DMS53 (cell line): ENCODE results near the gene WRAP73.

Experiments used
- DNase-seq: peaks from one replicate; lab custom pipeline; 2025; lab: John Stamatoyannopoulos, UW

Gene WRAP73

GRCh38 chr1:3646596-3646995, 3.3 kb downstream of the WRAP73 start:
- DNase-seq, result no peak

GRCh38 chr1:3645666-3646355, 4.1 kb downstream of the WRAP73 start:
- no peak for DNase-seq

- DNase-seq, result no peak
These were observed 4.7 kb downstream of the WRAP73 start for GRCh38 chr1:3645247-3645646.

DNA sequence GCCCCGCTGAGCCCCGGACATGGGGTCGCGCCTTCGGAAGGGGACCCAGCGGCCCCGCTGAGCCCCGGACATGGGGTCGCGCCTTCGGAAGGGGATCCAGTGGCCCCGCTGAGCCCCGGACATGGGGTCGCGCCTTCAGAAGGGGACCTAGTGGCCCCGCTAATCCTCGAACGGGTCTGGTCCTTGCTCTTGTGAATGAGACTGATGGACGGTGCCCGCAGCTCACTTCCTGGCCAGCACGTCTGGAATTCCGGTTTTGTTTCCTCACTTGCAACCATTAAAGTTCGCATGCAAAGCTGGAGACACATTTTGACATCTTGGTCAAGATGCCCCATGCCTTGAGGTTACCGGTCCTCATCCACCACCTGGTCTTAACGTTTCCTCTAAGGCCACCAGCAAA, 5.6 kb downstream of the WRAP73 start:
- no peak for DNase-seq

- no peak for DNase-seq
These were observed 6.8 kb downstream of the WRAP73 start for GRCh38 chr1:3642919-3643675.

DNA sequence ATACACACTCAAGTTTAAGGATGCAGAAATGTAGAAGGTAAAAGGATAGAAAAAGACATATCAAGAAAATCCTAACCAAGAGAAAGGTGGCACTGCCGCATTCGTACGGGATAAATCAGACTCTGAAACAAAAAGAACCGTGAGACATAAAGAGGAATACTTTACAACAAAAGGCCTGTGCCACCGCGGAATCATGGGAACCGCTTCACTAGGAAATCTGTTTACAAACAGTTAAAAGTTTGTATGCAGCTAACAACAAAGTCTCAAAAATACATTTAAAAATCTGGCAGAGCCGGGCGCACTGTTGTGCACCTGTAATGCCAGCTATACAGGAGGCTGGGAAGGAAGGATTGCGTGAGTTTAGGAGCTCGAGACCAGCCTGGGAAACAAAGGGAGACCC, 8.1 kb downstream of the WRAP73 start:
- no peak for DNase-seq

- DNase-seq, result no peak
These were observed 8.7 kb downstream of the WRAP73 start for GRCh38 chr1:3641046-3641760.

DNA sequence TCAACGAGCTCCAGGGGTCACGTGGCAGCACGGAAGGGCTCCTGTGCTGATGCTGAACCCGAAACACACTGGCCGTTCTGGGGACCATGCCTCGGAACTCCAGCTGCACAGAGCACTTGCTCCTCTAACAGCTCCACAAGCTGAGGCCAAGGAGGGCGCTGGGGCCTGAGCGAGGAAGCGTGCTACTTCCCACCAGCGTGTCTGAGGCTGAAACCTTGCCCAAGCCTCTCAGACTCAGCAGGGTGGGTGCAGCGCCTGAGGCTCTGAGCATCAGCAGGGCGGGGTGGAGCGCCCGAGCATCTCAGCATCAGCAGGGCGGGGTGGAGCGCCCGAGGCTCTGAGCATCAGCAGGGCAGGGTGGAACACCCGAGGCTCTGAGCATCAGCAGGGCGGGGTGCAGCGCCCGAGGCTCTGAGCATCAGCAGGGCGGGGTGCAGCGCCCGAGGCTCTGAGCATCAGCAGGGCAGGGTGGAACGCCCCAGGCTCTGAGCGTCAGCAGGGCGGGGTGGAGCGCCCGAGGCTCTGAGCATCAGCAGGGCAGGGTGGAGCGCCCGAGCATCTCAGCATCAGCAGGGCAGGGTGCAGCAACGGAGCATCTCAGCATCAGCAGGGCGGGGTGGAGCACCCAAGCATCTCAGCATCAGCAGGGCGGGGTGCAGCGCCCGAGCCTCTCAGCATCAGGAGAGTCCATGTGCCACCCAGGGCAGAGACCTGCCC, 9.6 kb downstream of the WRAP73 start:
- no peak for DNase-seq

DNA sequence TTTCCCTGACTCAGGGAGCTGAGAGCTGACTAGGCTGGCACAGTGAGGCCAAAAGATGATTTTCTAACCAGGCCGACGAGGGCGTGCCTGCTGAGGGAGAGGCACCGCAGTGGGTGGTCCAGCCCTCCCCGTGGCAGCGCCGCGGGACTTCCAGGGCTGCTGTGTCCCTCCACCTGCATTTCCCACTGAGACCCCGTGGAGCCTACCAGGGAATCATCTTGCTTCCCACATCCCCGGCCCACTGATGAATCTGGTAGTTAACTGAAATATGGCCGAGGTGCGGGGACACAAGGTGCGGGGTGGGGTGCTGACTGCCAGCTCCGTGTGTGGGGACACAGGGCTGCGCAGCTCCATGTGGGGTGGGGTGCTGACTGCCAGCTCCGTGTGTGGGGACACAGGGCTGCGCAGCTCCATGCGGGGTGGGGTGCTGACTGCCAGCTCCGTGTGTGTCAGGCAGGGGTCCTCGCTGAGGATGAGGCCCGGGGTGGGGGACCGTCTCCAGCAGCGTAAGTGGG, 10.4 kb downstream of the WRAP73 start:
- no peak for DNase-seq

- no peak for DNase-seq
These were observed 11.2 kb downstream of the WRAP73 start for GRCh38 chr1:3638676-3639075.

- DNase-seq, result no peak
These were observed 11.9 kb downstream of the WRAP73 start for GRCh38 chr1:3638027-3638426.

GRCh38 chr1:3636531-3636930, 13.4 kb downstream of the WRAP73 start:
- no peak for DNase-seq

DNA sequence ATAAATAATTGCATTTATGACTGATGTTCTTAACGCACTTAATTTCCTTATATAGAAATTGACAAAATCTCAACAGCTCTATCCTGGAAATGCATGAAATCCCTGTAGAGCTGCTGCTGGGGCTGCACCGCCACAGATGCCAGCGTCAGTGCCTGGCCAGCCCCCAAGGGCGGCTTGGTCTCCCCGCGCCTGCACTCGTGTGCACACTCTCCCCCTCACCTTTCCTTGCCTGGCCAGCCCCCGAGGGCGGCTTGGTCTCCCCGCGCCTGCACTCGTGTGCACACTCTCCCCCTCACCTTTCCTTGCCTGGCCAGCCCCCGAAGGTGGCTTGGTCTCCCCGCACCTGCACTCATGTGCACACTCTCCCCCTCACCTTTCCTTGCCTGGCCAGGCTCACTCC, 13.8 kb downstream of the WRAP73 start:
- DNase-seq, result no peak

DNA sequence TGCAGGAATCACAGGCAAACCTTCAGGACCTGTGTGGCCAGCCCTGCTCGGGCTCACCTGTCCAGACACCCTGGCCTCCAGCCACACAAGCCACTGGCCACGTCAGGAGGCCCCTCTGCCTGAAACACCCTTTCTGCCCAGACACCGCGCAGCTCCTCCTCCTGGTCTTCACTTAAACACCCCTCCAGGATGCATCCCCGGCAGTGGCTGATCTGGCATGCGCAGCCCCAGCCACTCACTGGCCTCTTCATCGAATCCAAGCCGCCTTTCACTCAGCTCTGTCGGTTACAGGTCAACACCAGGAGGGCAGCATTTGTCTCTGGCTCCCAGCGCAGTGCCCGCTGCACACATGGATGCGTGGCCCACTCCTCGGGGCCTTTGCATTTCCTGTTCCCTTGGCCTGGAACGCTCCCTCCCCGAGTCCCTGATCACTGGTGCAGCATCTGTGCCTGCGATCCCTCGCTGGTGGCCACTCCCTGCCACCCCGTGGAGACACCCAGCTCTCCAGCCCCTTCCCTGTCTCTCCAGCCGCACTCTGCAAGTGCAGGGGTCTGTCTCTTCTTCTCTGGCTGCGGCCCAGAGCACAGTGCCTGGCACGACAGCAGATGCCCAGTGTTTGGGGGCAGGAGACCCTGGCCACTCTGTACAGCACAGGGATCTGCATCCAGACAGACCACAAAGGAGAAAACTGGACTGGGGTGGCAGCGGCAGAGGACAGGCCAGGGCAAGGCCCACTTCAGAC, 15.7 kb downstream of the WRAP73 start:
- no peak for DNase-seq

DNA sequence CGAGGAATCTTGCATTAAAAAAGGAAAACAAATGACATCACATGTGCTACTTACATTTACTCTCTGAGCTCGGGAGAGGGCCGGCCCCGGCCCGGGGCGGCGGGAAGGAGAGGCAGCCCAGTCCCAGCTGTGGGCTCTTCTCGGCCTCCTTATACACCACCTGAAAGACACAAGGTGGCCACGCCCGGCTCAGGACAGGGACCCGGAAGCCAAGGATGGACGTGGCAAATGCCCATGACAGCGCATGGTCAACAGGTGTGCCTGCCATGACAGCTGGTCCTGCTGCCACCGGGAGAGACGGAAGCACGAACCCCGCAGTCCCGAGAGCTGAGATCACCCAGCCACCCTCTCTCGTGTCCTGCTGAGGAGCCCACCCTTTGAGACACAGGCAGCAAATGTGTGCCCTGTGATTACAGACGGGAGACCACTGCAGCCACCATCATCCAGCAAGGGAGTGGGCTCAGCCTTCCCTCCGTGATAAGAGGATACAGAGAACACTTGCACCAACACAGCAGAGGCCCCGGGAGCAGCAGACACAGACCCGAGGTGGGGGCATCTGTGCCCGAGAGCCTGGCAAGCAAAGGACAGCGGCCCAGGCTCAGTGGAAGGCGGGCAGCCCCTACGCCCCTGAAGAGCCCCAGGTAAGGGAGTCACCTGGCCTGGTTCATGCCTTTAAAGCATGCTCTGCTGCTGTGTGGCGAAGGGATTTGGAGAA, 16.4 kb downstream of the WRAP73 start:
- no peak for DNase-seq

GRCh38 chr1:3632716-3633343, 17.1 kb downstream of the WRAP73 start:
- no peak for DNase-seq

DNA sequence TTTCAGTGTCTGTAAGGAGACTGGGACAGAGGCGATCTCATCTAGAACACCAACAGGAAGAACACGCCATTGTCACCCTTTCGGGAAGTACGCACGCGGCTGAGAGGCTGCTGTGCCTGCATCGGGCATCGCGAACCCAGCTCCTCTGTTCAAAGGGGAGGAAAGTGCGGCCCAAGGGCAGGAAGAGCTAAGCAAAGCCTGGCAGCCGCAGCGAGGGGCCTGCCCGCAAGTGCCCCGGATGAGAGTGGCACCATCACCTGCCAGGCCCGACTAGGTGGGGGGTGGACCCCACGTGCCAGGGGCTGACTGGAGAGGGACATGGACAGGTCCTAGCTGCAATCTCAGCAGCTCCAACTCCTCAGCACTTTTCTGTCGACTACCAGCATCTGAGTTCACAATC, 17.6 kb downstream of the WRAP73 start:
- DNase-seq, result no peak

DNA sequence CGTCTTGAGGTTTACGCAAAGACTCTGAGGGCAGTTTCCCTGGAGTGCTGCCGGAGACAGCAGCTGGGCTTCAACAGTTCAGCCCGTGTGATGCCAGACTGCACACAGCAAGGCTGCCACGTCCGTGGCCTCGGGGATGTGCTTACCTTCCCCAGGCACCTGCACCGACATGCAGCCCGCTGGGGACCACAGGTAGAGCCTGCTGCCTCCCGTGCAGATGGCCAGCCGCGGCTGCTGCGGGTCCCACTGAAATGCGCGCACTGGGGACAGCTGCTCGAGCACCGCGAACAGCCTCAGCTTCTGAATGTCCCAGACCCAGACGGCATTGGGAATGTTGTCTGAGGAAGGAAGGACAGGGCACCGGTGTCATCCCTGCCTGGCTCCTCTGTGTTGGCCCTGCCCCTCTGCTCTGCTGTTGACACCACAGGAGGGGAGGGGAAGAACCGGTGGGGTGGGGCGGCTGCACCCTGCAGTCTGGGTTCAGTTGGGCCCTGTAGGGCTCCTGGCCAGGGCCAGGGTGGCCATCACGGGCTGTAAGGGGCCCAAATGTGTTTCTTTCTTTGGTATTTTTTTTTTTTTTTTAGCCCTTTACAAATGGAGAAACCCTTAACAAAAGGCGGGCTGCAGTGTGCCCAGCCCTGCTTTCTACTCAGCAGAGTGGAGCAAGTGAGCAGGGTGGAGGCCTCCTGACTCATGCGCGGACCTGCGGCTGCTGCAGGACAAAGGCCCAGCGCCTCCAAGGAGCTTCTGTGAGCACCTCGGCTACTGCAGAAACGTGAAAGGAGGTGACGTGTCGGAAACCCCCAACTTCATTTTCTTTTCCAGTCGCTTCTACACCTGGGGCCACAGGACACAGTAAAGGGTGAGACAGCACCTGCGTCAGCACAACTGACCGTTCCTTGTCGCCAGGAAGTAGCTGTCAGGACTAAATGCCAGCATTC, 18.3 kb downstream of the WRAP73 start:
- DNase-seq, result no peak

DNA sequence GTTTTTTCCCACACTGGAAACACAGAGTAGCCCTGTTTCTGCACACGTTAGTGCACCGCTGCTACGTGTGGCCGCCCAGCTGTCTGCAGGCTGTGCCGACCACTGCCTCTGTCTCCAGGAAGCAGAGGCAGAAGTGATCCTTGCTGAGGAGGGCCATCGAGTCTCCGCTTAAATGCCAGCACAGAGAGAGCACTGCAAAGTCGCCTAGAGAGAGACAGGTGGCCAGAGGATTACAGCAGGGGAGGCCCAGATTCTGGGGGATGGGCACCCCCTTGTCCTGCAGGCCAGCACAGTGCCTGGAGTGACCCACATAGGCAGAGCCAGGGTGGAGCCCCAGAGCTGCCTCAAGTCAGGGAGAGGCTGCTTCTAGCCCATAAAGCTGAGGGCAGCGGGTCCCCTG, 19.0 kb downstream of the WRAP73 start:
- DNase-seq, result no peak
